K562 (cell line): ENCODE data around the gene KXD1. TPM values are rescaled to one million over a fixed set of nuclear protein-coding genes. Genes with fewer than 3 reads are reported as not detected.

ENCODE experiments used
- GATAD2B ChIP-seq: fragments of 450-650 bp; IDR thresholded peaks from 2 replicates; pipeline ENCODE4 v1.6.1; 2017; ENCODE audit warnings: mild to moderate bottlenecking, borderline replicate concordance
- JUND ChIP-seq, 2 experiments: IDR thresholded peaks; 2 replicates in 1 of 2; 3 replicates in 1 of 2; pipeline ENCODE4 v1.6.1; 2011; ENCODE audit warnings: borderline replicate concordance in 2 of 2, low read depth in 2 of 2, low read length in 2 of 2, improper control_type of control experiment in 1 of 2, missing biosample characterization in 1 of 2, missing genetic modification characterization in 1 of 2, missing genetic modification reagents in 1 of 2
- POLR2B ChIP-seq: fragments of 450-650 bp; IDR thresholded peaks from 2 replicates; pipeline ENCODE4 v1.6.1; 2018; ENCODE audit warnings: low read depth; ENCODE audit not compliant: partially characterized antibody
- TEAD1 ChIP-seq, 2 experiments: fragments of 450-650 bp in 1 of 2; sonication (generic) in 1 of 2; formaldehyde crosslinking; IDR thresholded peaks; 2 replicates each; pipeline versions ENCODE4 v1.4.0 to v1.8.0; 2020 to 2022; ENCODE audit warnings: mild to moderate bottlenecking in 2 of 2, missing genetic modification reagents in 1 of 2
- ZNF165 ChIP-seq: fragments of 250-450 bp; sonication (Bioruptor Pico); IDR thresholded peaks from 2 replicates; pipeline ENCODE4 v1.4.0; 2020; ENCODE audit warnings: borderline replicate concordance
- polyA plus RNA-seq, 8 experiments: library from polyadenylated mRNA; depleted of rRNA in 4 of 8; stranded (reverse) in 5 of 8; unstranded in 3 of 8; fragments of >200 nt; fragmentation: Nextera tagmentation in 2 of 8; fragmentation: Illumina TruSeq in 1 of 8; extraction: Ambion mirVana in 2 of 8; extraction: Trizol in 1 of 8; gene quantifications; 2 replicates each; pipeline versions ENCODE4 v1.2.1 to v1.2.3, GENCODE V29; 2011 to 2014; ENCODE audit warnings: inconsistent platforms in 1 of 8, missing spikeins in 1 of 8
- total RNA-seq, 7 experiments: library from RNA; depleted of rRNA in 6 of 7; stranded (reverse); fragments of >200 nt in 6 of 7; fragmentation: Illumina TruSeq in 2 of 7; extraction: Trizol in 2 of 7; gene quantifications; 2 replicates each; pipeline versions ENCODE4 v1.2.1 to v1.2.3, GENCODE V29; 2011 to 2021; ENCODE audit warnings: low replicate concordance in 1 of 7
- TF ChIP-seq, protein P1 (sequence below): fragments of 200-800 bp; sonication (Bioruptor generic); IDR thresholded peaks from 2 replicates; pipeline ENCODE4 v1.6.1; 2017; ENCODE audit warnings: missing genetic modification characterization, missing compliant biosample characterization
- TF ChIP-seq, protein P2 (sequence below), 3 experiments: fragments of 200-800 bp in 1 of 3; fragments of 250-450 bp in 1 of 3; fragments of 450-650 bp in 1 of 3; sonication (Bioruptor Pico) in 1 of 3; sonication (Bioruptor generic) in 1 of 3; formaldehyde crosslinking in 1 of 3; IDR thresholded peaks; 2 replicates each; pipeline versions ENCODE4 v1.6.1 to v1.8.0; 2016 to 2022; ENCODE audit warnings: mild to moderate bottlenecking in 2 of 3, missing genetic modification characterization in 2 of 3, missing compliant biosample characterization in 1 of 3, moderate library complexity in 1 of 3
- TF ChIP-seq, protein P3 (sequence below): fragments of 450-650 bp; formaldehyde crosslinking; IDR thresholded peaks from 2 replicates; pipeline ENCODE4 v1.4.0; 2022; ENCODE audit warnings: missing genetic modification characterization
- TF ChIP-seq, protein P4 (sequence below), 2 experiments: fragments of 450-650 bp; IDR thresholded peaks; 2 replicates each; pipeline ENCODE4 v1.6.1; 2016; ENCODE audit warnings: mild to moderate bottlenecking in 2 of 2, borderline replicate concordance in 1 of 2, low read depth in 1 of 2, moderate library complexity in 1 of 2

The KXD1 gene
- total and polyA plus RNA-seq, 9 of the 15 experiments (the other 6 are each of a cell fraction or from before 2014, with no cell fraction given), result 21.9 to 210 (median 118) TPM

DNA sequence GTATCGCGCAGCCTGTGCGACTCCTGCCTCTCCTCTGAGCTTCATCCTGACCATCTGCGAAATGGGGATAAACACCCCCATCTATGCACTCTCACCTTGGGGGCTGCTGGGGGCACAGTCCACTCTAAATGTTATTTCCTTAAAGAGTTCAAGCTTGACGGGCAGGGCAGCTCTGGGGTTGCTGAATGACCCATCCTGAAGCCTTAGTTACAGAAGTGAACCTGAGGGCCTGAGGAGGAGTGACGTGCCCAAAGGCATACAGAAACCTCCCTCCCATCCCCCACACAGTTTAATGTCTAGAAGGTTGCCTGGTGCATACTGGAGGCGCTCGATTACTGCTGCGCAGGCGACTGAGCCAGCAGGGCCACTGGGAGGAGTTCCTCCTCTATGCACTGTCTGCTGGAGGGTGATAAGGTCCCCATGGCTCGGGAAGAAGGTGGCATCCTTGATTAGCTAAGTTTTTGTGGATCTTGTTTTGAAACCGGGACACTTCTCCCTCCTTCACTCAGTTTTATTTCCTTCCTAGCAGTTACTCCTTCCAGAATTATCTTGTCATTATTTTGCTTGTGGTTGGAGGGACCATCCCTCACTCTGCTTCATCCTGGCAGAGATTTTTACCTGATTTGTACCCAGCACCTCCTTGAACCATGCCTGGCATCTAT, 13.7 kb upstream of the KXD1 start (continued):
- TF ChIP-seq, protein P1, sequence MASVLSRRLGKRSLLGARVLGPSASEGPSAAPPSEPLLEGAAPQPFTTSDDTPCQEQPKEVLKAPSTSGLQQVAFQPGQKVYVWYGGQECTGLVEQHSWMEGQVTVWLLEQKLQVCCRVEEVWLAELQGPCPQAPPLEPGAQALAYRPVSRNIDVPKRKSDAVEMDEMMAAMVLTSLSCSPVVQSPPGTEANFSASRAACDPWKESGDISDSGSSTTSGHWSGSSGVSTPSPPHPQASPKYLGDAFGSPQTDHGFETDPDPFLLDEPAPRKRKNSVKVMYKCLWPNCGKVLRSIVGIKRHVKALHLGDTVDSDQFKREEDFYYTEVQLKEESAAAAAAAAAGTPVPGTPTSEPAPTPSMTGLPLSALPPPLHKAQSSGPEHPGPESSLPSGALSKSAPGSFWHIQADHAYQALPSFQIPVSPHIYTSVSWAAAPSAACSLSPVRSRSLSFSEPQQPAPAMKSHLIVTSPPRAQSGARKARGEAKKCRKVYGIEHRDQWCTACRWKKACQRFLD, result peak; percentile 95
- TF ChIP-seq, protein P2, sequence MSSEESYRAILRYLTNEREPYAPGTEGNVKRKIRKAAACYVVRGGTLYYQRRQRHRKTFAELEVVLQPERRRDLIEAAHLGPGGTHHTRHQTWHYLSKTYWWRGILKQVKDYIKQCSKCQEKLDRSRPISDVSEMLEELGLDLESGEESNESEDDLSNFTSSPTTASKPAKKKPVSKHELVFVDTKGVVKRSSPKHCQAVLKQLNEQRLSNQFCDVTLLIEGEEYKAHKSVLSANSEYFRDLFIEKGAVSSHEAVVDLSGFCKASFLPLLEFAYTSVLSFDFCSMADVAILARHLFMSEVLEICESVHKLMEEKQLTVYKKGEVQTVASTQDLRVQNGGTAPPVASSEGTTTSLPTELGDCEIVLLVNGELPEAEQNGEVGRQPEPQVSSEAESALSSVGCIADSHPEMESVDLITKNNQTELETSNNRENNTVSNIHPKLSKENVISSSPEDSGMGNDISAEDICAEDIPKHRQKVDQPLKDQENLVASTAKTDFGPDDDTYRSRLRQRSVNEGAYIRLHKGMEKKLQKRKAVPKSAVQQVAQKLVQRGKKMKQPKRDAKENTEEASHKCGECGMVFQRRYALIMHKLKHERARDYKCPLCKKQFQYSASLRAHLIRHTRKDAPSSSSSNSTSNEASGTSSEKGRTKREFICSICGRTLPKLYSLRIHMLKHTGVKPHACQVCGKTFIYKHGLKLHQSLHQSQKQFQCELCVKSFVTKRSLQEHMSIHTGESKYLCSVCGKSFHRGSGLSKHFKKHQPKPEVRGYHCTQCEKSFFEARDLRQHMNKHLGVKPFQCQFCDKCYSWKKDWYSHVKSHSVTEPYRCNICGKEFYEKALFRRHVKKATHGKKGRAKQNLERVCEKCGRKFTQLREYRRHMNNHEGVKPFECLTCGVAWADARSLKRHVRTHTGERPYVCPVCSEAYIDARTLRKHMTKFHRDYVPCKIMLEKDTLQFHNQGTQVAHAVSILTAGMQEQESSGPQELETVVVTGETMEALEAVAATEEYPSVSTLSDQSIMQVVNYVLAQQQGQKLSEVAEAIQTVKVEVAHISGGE (CRISPR knock-in tag; IDR thresholded peaks at IDR 0.05), result peak in 1 of 3 experiments; percentile 72; a peak in 1 of 6 replicates
- TF ChIP-seq, protein P3, sequence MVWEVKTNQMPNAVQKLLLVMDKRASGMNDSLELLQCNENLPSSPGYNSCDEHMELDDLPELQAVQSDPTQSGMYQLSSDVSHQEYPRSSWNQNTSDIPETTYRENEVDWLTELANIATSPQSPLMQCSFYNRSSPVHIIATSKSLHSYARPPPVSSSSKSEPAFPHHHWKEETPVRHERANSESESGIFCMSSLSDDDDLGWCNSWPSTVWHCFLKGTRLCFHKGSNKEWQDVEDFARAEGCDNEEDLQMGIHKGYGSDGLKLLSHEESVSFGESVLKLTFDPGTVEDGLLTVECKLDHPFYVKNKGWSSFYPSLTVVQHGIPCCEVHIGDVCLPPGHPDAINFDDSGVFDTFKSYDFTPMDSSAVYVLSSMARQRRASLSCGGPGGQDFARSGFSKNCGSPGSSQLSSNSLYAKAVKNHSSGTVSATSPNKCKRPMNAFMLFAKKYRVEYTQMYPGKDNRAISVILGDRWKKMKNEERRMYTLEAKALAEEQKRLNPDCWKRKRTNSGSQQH, result no peak
- TF ChIP-seq, protein P4, sequence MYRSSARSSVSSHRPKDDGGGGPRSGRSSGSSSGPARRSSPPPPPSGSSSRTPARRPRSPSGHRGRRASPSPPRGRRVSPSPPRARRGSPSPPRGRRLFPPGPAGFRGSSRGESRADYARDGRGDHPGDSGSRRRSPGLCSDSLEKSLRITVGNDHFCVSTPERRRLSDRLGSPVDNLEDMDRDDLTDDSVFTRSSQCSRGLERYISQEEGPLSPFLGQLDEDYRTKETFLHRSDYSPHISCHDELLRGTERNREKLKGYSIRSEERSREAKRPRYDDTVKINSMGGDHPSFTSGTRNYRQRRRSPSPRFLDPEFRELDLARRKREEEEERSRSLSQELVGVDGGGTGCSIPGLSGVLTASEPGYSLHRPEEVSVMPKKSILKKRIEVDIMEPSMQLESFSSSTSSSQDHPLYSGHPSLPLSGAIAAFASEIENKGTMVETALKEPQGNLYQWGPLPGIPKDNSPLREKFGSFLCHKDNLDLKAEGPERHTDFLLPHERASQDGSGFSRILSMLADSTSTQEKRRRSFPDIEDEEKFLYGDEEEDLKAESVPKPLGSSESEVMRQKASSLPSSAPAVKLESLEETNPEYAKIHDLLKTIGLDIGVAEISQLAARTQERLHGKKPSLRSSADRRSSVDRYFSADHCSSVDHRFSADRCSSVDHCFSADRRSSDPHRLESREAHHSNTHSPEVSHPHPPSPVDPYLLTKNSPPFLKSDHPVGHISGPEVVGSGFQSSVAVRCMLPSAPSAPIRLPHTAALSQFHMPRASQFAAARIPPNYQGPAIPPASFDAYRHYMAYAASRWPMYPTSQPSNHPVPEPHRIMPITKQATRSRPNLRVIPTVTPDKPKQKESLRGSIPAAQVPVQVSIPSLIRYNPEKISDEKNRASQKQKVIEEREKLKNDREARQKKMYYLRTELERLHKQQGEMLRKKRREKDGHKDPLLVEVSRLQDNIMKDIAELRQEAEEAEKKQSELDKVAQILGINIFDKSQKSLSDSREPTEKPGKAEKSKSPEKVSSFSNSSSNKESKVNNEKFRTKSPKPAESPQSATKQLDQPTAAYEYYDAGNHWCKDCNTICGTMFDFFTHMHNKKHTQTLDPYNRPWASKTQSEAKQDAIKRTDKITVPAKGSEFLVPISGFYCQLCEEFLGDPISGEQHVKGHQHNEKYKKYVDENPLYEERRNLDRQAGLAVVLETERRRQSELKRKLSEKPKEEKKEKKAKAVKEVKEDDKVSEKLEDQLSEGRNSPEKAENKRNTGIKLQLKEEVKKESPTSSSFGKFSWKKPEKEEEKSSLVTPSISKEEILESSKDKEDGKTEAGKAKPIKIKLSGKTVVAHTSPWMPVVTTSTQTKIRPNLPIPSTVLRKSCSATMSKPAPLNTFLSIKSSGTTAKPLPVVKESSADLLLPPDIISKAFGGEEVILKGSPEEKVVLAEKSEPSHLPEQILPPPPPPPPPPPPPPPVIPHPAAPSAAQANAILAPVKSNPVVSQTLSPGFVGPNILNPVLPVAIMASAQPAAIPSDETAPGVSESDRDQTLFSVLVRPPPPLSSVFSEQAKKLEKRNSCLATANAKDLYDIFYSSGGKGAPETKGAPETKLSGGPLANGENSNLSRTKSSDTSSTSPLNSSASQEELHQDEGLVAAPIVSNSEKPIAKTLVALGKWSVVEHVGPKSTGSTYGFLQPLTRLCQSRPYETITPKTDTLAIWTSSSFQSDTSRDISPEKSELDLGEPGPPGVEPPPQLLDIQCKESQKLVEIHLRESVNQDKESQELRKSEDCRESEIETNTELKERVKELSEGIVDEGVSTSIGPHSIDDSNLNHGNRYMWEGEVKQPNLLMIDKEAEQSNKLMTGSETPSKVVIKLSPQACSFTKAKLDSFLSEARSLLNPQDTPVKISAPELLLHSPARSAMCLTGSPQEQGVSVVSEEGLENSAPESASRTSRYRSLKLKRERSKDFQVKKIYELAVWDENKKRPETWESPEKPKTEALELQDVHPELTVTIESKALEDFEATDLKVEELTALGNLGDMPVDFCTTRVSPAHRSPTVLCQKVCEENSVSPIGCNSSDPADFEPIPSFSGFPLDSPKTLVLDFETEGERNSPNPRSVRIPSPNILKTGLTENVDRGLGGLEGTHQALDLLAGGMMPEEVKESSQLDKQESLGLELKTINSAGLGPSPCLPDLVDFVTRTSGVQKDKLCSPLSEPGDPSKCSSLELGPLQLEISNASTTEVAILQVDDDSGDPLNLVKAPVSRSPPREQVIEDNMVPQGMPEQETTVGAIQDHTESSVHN (IDR thresholded peaks at IDR 0.05; ENCODE audit: borderline replicate concordance in 1 of 2, low read depth in 1 of 2), result 0 out of 4 replicates have a peak, but pooled peaks of 1 of the 2 experiments have one; percentile 35
- TF ChIP-seq GATAD2B (no peak), POLR2B (peak; percentile 53), ZNF165 (CRISPR knock-in tag) (no peak), TEAD1 (CRISPR knock-in tag; IDR thresholded peaks at IDR 0.05) (0 out of 4 replicates have a peak, but pooled peaks have one; percentile 46 to 62), JUND (IDR thresholded peaks at IDR 0.05; ENCODE audit: borderline replicate concordance, low read depth, low read length) (peak; percentile 71), JUND (tag; IDR thresholded peaks at IDR 0.05; ENCODE audit: borderline replicate concordance, low read depth, low read length) (peak; percentile 56; the same call in 2 of the 3 replicates)
